ENCODE data around the gene TUT4.

Gene TUT4

GRCh38 chr1:52432807-52433206, 120.1 kb downstream of the TUT4 start:
- in situ Hi-C loops (cut with MboI; ENCODE audit: low sequenced_read_pairs, unreplicated experiment) = no loop called here
- DNase-seq (ENCODE audit: low spot score) = no peak
- no peak for TF ChIP-seq CTCF (IDR thresholded peaks at IDR 0.05; ENCODE audit: borderline replicate concordance, control extremely low read depth, extremely low read depth, insufficient read depth, missing control alignments)

GRCh38 chr1:52427152-52427551, 125.7 kb downstream of the TUT4 start:
- in situ Hi-C loops (cut with MboI; ENCODE audit: low sequenced_read_pairs, unreplicated experiment) = no loop called here
- TF ChIP-seq CTCF (IDR thresholded peaks at IDR 0.05; ENCODE audit: borderline replicate concordance, control extremely low read depth, extremely low read depth, insufficient read depth, missing control alignments) = no peak
- no peak for DNase-seq (ENCODE audit: low spot score)

GRCh38 chr1:52426371-52426770, 126.5 kb downstream of the TUT4 start:
- no peak for DNase-seq (ENCODE audit: low spot score)
- in situ Hi-C loops (cut with MboI; ENCODE audit: low sequenced_read_pairs, unreplicated experiment) = no loop called here

GRCh38 chr1:52424813-52425212, 128.1 kb downstream of the TUT4 start:
- in situ Hi-C loops (cut with MboI; ENCODE audit: low sequenced_read_pairs, unreplicated experiment) = no loop called here
- TF ChIP-seq CTCF (IDR thresholded peaks at IDR 0.05; ENCODE audit: borderline replicate concordance, control extremely low read depth, extremely low read depth, insufficient read depth, missing control alignments) = no peak
- DNase-seq (ENCODE audit: low spot score) = no peak

More at GRCh38 chr1:52426371-52426770, 126.5 kb downstream of the TUT4 start:
- TF ChIP-seq CTCF (IDR thresholded peaks at IDR 0.05; ENCODE audit: borderline replicate concordance, control extremely low read depth, extremely low read depth, insufficient read depth, missing control alignments) = no peak

- in situ Hi-C loops (cut with MboI; ENCODE audit: low sequenced_read_pairs, unreplicated experiment) = no loop called here
- TF ChIP-seq CTCF (IDR thresholded peaks at IDR 0.05; ENCODE audit: borderline replicate concordance, control extremely low read depth, extremely low read depth, insufficient read depth, missing control alignments) = no peak
- no peak for DNase-seq (ENCODE audit: low spot score)
These were observed 128.7 kb downstream of the TUT4 start for GRCh38 chr1:52424231-52424636.

- in situ Hi-C loops (cut with MboI; ENCODE audit: low sequenced_read_pairs, unreplicated experiment) = no loop called here
- DNase-seq (ENCODE audit: low spot score) = no peak
These were observed 129.1 kb downstream of the TUT4 start for GRCh38 chr1:52423771-52424170.

More at GRCh38 chr1:52423771-52424170, 129.1 kb downstream of the TUT4 start:
- no peak for TF ChIP-seq CTCF (IDR thresholded peaks at IDR 0.05; ENCODE audit: borderline replicate concordance, control extremely low read depth, extremely low read depth, insufficient read depth, missing control alignments)

All from GM13976 (cell line).